GM12878 (cell line): ENCODE measurements around the gene KIRREL2.
"Not testable (repeated sequence)": the region's sequence is repeated elsewhere in the genome, so short reads cannot be mapped to it uniquely, and the experiment has no call there.

Experiments
- NFYA ChIP-seq: IDR thresholded peaks from 2 replicates; pipeline ENCODE4 v1.6.1; 2011; ENCODE audit warnings: low read depth, mild to moderate bottlenecking, low read length, improper control_type of control experiment, borderline replicate concordance
- SREBF2 ChIP-seq: IDR thresholded peaks from 2 replicates; pipeline ENCODE4 v1.6.1; 2012; ENCODE audit warnings: mild to moderate bottlenecking, low read length
- USF1 ChIP-seq: IDR thresholded peaks from 2 replicates; pipeline ENCODE4 v1.6.1; 2011; ENCODE audit warnings: borderline replicate concordance, low read depth, mild to moderate bottlenecking, moderate library complexity, mixed read lengths, low read length; ENCODE audit not compliant: insufficient read depth; ENCODE audit errors: extremely low read length
- TF ChIP-seq, protein P1 (sequence below), 3 experiments: IDR thresholded peaks in 2 of 3; conservative IDR thresholded peaks in 1 of 3; 2 replicates each; pipeline ENCODE4 v1.5.1; 2011; ENCODE audit warnings: low read depth in 3 of 3, low read length in 3 of 3, mild to moderate bottlenecking in 3 of 3, control low read depth in 2 of 3, moderate library complexity in 2 of 3, inconsistent platforms in 1 of 3, mixed read lengths in 1 of 3; ENCODE audit not compliant: control insufficient read depth in 2 of 3, insufficient read depth in 1 of 3; ENCODE audit errors: extremely low read depth in 1 of 3

DNA sequence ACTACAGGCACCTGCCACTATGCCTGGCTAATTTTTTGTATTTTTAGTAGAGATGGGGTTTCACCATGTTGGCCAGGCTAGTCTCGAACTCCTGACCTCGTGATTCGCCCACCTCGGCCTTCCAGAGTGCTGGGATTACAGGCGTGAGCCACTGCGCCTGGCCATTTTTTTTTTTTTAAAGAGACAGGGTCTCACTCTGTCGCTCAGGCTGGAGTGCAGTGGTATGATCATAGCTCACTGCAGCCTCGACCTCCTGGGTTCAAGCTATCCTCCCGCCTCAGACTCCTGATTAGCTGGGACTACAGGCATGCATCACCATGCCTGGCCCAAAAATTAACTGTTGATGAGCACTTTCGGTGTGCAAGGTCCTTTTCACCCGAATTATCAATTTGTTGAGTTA lies 20.6 kb upstream of the KIRREL2 start:
- TF ChIP-seq NFYA, USF1, SREBF2: not testable (repeated sequence)
- TF ChIP-seq, protein P1, sequence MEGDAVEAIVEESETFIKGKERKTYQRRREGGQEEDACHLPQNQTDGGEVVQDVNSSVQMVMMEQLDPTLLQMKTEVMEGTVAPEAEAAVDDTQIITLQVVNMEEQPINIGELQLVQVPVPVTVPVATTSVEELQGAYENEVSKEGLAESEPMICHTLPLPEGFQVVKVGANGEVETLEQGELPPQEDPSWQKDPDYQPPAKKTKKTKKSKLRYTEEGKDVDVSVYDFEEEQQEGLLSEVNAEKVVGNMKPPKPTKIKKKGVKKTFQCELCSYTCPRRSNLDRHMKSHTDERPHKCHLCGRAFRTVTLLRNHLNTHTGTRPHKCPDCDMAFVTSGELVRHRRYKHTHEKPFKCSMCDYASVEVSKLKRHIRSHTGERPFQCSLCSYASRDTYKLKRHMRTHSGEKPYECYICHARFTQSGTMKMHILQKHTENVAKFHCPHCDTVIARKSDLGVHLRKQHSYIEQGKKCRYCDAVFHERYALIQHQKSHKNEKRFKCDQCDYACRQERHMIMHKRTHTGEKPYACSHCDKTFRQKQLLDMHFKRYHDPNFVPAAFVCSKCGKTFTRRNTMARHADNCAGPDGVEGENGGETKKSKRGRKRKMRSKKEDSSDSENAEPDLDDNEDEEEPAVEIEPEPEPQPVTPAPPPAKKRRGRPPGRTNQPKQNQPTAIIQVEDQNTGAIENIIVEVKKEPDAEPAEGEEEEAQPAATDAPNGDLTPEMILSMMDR (IDR thresholded peaks at IDR 0.05 in 2 of 3, conservative IDR thresholded peaks at IDR 0.05 in 1 of 3; ENCODE audit: control insufficient read depth in 2 of 3, extremely low read depth in 1 of 3, insufficient read depth in 1 of 3, low read depth in 3 of 3, low read length in 3 of 3): not testable (repeated sequence)
